ENCODE data around the gene COMT. TPM values are rescaled to one million over a fixed set of nuclear protein-coding genes. Genes with fewer than 3 reads are reported as not detected.

COMT gene
- total RNA-seq, 1 donor from 2014 or later: 150 TPM

DNA sequence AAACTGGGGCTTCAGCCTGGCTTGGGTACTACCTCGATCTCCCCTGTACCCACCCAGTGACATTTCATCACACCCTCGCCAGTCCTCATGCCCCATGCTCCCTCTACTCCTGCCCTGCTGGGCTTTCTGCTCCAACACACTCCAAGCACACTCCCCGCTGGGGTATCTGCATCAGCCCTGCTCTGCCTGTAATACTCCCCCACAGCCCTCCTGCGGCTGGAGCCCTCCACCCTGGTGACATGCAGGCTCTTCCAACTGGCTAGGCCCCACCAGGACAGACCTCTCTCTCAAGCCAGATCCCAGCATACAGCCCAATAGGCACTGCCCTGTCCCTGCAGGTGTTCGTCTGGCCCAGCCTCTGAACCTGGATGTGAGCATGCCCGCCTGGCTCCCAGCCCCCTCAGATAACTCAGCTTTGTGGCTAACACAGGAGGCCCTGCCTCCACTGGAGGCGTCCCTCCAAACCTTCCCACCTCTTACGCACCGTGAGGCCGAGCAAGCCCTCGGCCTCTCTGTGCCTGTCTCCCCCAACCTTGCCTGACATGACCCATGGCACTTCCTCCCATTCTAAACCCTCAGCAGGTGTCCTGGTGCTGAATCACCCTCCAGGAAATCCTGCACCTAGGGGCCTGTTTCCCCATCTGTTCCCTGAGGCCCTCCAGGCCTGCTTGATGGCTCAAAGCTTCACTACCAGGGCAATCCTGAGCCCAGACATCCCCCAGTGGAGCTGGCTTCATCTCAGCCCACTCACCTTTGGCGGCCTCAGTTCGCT, 33.5 kb downstream of the COMT start:
- Histone ChIP-seq H3K9me3 (no peaks in the 10 kb centered on the region), H3K4me1 (peaks cover 0 to 10% of the 10 kb centered on the region in 2 donors), H3K36me3 (peaks cover 77 to 80% of the 10 kb centered on the region in 2 donors), H3K27me3 (no peaks in the 10 kb centered on the region), H3K4me3 (no peak overlapping the region), H3K27ac (peak overlapping the region; percentile 28 to 54)
- TF ChIP-seq, protein P1, sequence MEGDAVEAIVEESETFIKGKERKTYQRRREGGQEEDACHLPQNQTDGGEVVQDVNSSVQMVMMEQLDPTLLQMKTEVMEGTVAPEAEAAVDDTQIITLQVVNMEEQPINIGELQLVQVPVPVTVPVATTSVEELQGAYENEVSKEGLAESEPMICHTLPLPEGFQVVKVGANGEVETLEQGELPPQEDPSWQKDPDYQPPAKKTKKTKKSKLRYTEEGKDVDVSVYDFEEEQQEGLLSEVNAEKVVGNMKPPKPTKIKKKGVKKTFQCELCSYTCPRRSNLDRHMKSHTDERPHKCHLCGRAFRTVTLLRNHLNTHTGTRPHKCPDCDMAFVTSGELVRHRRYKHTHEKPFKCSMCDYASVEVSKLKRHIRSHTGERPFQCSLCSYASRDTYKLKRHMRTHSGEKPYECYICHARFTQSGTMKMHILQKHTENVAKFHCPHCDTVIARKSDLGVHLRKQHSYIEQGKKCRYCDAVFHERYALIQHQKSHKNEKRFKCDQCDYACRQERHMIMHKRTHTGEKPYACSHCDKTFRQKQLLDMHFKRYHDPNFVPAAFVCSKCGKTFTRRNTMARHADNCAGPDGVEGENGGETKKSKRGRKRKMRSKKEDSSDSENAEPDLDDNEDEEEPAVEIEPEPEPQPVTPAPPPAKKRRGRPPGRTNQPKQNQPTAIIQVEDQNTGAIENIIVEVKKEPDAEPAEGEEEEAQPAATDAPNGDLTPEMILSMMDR (IDR thresholded peaks at IDR 0.05): no peak
- no peak for DNase-seq (ENCODE audit: low spot score in 2 of 2)
- intact Hi-C loops (cut with DNase I): no loop called here

DNA sequence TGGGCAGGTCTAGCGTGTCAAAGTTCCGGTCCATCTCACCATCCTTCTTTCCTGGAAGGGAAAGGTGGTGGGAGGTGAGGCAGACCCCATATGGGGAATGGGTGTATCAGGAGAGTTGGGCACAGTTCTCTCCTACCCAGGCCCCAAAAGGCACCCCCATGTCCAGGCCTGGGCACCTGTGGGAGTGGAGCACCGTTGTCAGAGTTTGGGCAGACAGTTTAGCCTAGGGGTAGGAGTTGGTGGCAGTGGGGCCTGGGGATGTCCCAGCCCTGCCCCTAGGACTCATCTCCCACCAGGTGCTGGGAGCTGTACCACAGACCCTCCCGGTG, 34.1 kb downstream of the COMT start:
- Histone ChIP-seq H3K27ac (peak overlapping the region; percentile 28 to 54), H3K36me3 (peaks cover 79 to 81% of the 10 kb centered on the region in 2 donors), H3K9me3 (no peaks in the 10 kb centered on the region), H3K4me3 (no peak overlapping the region), H3K27me3 (no peaks in the 10 kb centered on the region), H3K4me1 (peaks cover 0 to 9% of the 10 kb centered on the region in 2 donors)
- TF ChIP-seq, protein P1 (IDR thresholded peaks at IDR 0.05): no peak
- no peak for DNase-seq (ENCODE audit: low spot score in 2 of 2)
- intact Hi-C loops (cut with DNase I): no loop called here

DNA sequence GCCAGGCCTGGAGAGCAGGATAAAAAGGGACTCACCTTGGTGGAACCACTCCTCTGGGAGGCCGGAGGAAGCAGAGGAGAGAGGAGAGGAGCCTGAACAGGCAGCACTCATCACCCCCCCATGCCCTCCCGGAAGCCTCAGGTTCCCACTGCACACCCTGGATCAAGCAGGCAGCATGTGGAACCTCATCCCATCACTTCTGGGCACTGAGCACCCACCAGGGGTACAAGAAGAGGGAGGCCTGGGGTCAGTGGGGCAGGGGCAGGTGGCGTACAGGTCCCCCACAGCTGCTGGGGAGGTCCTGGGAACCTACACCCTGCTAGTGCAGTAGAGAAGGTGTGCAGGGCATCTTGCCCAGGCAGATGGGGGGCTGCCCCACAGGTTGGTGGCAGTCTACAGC, 35.1 kb downstream of the COMT start:
- H3K9me3 ChIP-seq: no peaks in the 10 kb centered on the region
- H3K27ac ChIP-seq: no peak overlapping the region
- H3K4me3 ChIP-seq: no peak overlapping the region
- intact Hi-C loops (cut with DNase I): no loop called here
- TF ChIP-seq, protein P1 (IDR thresholded peaks at IDR 0.05): no peak
- H3K36me3 ChIP-seq: peaks cover 79 to 80% of the 10 kb centered on the region in 2 donors
- no peak for DNase-seq (ENCODE audit: low spot score in 2 of 2)
- H3K27me3 ChIP-seq: no peaks in the 10 kb centered on the region
- peaks cover 0 to 4% of the 10 kb centered on the region in 2 donors for H3K4me1 ChIP-seq

DNA sequence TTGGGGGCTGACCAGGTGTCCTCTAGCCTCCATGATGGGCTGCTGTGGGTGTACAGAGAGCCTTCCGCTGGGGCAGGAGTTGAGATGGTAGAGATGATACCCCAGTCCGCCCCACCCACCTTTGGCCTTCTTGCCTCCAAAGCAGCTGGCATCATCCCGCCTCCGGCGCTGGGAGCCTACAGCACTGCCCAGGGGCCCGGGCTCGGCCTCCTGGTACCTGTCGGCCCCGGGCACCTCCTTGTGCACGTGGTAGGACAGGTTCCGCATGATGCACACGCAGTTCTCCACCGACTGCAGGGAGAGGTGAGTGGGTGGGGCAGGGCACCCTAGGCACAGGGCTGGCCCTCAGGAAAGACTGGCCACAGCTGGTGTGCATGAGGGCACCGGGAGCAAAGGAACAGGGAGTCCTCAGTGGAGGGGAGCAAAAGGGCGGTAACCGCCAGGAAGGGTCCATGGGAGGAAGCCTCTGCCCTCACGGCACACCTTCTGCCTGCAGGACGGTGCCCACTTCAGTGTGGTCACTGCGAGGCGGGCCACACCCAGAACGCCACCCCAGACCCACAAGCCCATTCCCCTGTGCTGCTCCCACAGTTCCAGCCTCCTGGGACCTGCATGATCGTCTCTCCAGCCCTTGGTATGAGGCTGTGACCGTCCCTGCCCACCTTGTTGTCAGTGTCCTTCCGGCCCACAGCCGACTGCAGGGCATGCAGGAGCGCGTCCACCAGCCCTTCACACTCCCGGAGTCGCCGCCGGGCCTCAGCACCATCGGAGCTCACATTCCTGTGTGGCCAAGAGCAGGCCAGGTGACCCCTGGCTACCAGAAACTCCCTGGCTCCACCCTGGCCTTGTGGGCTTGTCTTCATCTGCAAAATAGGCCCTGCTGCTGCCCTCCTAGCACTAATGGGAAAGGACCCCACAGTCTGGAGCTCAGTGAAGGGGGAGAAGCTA, 36.0 kb downstream of the COMT start:
- peaks cover 0 to 4% of the 10 kb centered on the region in 2 donors for H3K4me1 ChIP-seq
- H3K27me3 ChIP-seq: no peaks in the 10 kb centered on the region
- TF ChIP-seq, protein P1 (IDR thresholded peaks at IDR 0.05): no peak
- no peak overlapping the region for H3K4me3 ChIP-seq
- peaks cover 71 to 73% of the 10 kb centered on the region in 2 donors for H3K36me3 ChIP-seq
- no peak overlapping the region for H3K27ac ChIP-seq
- no peak for DNase-seq (ENCODE audit: low spot score in 2 of 2)
- intact Hi-C loops (cut with DNase I): no loop called here
- H3K9me3 ChIP-seq: no peaks in the 10 kb centered on the region

DNA sequence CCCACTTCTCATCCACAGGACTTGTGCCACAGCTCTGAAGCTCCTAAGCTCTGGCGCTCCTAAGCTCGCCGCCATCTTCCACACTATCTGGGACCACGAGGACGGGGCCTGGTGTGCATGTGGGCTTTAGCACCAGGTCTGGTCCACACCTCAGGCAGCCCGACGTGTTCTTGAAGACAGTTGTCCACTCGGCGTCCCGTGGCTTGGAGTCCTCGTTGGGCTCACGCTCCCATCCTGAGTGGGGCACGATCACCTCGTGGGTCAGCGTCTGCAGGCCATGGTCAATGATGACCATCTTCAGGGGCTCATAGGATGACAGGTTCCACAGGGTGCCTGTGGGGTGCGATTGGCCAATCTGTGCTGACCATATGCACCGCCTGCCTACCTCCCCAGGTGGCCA, 37.2 kb downstream of the COMT start:
- H3K4me3 ChIP-seq: no peak overlapping the region
- H3K9me3 ChIP-seq: no peaks in the 10 kb centered on the region
- intact Hi-C loops (cut with DNase I): no loop called here
- H3K27me3 ChIP-seq: no peaks in the 10 kb centered on the region
- DNase-seq (ENCODE audit: low spot score in 2 of 2): no peak
- TF ChIP-seq, protein P1 (IDR thresholded peaks at IDR 0.05): no peak
- H3K36me3 ChIP-seq: peaks cover 59 to 61% of the 10 kb centered on the region in 2 donors
- no peak overlapping the region for H3K27ac ChIP-seq
- H3K4me1 ChIP-seq: peaks cover 9 to 14% of the 10 kb centered on the region in 2 donors
